GM18505 (cell line): ENCODE results near the gene ONECUT3.
"Not testable (repeated sequence)": the region's sequence is repeated elsewhere in the genome, so short reads cannot be mapped to it uniquely, and the experiment has no call there.

Experiments used
- ATAC-seq: cut with Tn5 transposase; IDR thresholded peaks from one replicate; pipeline ENCODE4 v1.9.1; 2021; ENCODE audit not compliant: unreplicated experiment
- POLR2A ChIP-seq: IDR thresholded peaks from 4 replicates; pipeline ENCODE4 v1.6.1; 2011; ENCODE audit warnings: borderline replicate concordance; ENCODE audit not compliant: insufficient read depth, insufficient read length; ENCODE audit errors: extremely low read depth

Gene ONECUT3

DNA sequence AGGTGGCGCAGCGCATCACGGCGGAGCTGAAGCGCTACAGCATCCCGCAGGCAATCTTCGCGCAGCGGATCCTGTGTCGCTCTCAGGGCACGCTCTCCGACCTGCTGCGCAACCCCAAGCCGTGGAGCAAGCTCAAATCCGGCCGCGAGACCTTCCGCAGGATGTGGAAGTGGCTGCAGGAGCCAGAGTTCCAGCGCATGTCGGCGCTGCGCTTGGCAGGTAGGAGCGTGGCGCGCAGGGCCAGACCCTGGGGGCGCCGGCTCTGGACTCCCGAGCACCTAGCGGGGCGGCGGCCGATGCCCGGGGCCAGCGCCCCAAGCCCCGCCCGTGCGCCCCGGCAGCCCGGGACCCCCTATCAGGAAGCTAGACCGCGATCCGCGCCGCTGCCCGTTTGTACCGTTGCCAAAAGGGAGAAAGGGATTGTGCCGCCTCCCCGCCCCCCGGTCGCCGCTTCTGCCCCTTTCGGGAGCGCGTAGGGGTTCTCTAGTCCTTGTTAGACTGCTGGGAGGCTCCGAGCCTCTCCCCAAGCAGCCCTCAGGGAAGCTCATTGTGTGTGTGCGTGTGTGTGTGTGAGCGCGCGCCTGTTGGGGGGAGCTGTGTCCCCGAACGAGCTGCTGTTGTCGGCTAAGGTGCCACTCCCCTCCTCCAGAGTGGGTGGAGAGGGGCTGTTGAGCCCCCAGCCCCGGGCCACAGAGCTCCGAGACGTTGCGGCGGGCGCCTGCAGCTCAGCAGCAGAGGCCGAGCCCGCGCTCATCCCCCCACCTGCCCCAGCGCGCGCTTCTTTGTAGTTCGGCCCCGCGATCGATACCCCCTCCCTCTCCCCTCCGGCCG is 1.5 kb downstream of the ONECUT3 start:
- ATAC-seq, result no peak
- no peak for TF ChIP-seq POLR2A

DNA sequence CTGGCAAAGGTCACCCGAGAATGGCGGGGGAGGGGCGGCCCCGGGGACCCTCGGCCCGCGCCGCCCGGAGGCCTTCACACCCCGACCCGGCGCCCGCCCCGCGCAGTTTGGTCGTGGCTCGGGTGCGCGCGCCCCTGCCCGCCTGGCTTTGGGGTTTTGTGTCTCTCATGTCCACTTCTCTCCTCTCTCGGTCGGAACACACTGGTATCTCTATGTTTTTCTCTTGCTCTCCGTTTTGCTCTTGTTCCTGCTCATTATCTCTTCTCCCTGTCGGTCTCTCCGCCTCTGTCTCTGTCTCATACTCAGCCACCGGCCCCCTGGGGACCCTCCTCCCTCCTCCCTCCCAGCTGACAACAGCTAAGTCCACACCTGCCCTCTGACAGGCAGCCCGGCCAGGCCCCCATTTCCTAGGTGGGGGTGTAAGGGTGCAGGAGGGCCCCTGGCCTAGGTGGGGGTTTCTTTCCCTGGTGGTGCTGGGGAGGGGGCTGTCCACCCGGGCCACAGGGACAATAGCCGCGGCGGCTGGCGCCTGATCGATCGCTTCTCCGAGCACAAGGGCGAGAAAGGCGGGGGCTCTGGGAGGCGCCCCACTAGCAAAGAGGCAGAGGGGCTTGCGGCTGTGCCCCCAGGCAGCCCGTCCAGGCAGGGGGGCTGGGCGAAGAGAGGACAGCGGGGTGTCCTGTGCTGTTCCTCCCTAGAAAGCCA is 2.3 kb downstream of the ONECUT3 start:
- no peak for ATAC-seq
- no peak for TF ChIP-seq POLR2A

DNA sequence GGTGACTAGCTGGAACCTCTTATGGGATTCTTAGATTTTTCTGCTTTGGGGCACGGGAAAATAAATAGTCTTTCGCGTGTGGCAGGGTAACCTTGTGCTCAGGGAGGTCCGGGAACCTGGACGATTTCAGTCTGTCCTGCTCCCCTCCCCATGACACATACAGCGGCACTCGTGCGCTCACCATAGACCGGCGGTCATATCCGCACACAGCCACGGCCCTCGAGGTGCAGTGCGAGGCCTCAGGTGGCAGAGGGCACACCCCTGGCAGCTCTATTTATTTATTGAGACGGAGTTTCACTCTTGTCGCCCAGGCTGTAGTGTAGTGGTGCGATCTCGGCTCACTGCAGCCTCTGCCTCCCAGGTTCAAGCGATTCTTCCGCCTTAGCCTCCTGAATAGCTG is 3.0 kb downstream of the ONECUT3 start:
- no peak for TF ChIP-seq POLR2A
- no peak for ATAC-seq

DNA sequence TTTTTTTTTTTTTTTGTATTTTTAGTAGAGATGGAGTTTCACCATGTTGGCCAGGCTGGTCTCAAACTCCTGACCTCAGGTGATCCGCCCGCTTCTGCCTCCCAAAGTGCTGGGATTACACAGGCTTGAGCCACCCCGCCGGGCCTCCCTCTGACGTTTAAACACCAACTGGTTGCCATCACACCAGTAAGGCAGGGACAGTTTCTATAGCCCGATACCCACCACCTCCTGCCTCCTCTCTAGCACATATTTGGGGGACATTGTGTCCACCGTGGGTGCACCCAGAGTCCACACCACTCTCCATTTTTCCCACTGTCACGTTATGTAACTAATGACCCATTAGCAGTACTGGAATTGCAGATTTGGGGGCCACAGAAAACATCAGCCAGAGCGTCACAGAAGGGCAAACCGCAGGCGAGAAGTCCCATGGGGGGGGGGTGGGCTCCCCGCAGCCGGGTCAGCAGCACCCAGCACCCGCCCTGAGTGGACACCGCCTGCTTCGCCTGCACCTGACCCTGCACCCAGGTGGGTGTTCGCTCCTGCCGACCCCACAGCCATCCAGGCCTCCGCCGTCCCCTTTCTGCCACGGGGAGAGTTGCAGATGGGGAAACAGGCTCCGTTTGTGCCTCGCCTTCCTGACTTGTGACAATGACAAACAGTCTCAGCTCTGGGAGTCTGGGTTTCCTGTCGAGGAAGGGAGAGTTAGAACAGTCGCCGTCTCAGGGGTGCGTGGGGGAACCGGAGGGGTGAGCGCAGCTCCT is 3.6 kb downstream of the ONECUT3 start:
- ATAC-seq, result no peak
- TF ChIP-seq POLR2A, result no peak

DNA sequence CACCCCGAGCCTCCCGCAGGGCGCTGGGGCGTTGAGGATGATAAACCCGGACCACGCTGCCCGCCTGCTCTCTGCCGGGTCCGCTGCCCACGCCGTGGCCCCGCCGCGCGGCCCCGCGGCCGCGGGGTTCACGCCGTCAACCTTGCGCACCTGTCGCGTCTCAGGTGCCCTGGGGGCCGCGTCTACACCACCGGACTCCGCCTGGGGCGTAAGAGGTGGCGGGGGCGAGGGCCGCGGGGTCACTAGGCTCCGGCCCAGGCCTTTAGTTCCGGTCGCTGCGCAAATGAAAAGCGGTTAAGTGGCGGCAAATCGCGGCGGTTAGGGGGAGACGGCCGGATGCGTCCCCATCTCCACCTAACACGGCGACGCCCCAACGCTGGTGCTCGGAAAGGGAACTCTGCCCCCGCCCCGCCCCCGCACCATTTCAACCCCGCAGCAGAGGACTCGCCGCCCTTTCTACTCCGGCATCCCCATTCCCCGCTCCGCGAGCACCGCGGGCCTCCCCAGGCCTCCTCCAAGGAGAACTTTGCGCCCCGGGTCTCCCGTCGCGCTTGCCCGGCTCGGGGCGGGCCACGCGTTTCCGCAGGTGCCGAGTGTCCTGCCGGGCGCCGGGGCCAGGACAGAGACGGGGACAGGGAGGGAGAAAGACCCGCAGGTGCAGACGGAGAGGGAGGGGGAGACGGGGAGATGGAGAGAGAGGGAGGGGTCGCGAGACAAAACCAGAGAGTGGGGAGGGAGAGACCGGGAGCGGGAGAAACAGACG is 4.3 kb downstream of the ONECUT3 start:
- TF ChIP-seq POLR2A, result no peak
- no peak for ATAC-seq

DNA sequence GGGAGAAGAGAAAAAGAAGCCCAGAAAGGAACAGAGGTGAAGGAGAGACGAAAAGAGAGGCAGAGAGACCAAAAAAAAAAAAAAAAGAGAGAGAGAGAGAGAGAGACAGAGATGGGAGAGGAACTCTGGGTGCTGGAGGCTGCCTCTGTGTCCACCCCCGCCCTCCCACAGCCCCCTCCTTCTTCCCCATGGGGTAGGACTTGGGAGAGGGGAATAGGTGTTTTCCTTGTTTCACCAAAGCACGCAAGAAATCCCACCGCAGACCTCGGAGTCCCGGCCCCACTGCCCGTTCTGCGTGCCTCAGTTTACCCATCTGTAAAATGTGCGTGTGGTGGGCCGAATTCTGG is 4.9 kb downstream of the ONECUT3 start:
- ATAC-seq, result no peak
- TF ChIP-seq POLR2A, result no peak

DNA sequence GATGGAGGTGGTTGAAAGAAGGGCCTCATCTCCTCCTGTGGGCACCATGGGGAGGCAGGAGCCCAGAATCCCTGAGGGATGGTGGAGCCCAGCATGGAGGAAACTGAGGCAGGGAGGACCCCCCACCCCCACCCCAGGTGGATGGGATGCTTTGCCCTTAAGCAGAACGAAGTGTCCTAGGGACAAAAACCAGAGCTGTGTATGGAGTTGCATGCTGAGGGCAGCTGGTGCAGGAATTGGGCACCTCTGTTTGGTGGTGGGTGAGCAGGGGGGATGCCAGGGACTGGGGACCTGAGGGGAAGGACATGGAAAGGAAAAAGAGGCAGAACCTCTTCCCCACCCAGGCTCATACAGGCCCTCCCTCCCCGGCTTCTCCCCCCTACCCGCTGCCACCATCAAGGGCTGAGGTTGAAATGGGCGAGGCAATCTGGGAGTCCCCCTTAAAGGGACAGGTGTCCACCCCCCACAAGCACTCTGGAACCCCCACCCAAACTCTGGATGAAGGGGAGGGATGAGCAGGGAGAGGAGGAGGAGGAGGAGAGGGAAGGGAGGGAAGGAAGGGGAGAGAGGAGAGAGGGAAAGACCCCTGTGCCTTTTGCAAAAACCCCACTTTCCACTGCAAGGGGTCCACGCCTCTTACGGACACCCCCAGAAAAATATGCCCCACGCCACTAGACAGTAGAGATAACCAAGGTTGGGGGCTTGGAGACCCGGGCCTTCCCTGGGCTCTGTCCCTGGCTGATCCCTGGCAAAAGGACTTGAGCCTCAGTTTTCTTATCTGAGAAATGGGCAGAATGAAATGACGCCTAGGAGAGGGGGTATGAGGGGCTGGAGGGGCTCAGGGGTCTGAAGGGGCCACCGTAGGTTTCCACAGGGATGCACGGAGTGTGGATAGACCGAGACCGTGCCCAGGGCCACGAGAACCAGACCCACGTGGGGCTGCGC is 5.9 kb downstream of the ONECUT3 start:
- no peak for ATAC-seq
- no peak for TF ChIP-seq POLR2A

DNA sequence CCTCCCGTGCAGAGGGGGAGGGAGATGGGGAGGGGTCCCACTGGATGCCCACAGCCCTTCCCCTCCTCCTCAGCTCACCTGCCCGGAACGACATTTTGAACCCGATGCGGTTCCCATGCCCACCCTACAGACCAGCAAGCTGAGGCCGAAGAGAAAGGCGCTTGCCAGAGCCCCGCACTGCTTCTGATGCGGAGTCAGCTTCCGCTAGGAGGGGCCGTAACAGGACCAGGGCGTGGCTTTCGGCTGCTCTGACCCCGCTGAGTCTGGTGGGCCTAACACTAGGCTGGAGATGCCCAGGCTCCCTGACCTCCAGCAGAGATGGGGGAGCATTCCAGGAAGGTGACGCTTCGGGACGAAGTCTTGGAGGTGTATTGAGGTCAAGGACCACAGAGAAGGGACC is 6.7 kb downstream of the ONECUT3 start:
- no peak for ATAC-seq
- TF ChIP-seq POLR2A, result no peak

DNA sequence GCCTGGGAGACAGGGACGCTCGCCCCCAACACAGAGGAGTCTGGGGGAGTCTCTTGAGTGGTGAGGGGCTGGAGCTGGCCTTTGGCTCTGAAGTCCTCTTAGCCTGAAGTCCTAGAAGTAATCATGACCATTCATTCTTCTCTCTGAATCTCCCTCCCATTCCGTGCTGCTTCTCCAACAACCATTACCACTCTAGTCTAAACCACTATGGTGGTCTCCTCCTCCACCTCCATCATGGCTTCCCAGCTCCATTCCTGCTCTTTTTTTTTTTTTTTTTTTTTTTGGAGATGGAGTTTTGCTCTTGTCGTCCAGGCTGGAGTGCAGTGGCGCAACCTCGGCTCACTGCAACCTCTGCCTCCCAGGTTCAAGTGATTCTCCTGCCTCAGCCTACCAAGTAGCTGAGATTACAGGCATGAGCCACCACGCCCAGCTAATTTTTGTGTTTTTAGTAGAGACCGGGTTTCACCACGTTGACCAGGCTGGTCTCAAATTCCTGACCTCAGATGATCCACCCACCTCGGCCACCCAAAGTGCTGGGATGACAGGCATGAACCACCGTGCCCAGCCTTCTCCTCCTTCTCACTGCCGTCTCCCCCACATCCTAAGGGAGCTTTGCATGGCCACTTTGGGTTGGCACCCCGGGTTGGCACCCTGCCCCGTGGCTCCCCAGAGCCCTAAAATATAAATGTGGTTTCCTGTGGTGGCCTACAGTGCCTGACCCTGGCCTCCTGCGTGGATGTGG is 7.7 kb downstream of the ONECUT3 start:
- ATAC-seq, result not testable (repeated sequence)

DNA sequence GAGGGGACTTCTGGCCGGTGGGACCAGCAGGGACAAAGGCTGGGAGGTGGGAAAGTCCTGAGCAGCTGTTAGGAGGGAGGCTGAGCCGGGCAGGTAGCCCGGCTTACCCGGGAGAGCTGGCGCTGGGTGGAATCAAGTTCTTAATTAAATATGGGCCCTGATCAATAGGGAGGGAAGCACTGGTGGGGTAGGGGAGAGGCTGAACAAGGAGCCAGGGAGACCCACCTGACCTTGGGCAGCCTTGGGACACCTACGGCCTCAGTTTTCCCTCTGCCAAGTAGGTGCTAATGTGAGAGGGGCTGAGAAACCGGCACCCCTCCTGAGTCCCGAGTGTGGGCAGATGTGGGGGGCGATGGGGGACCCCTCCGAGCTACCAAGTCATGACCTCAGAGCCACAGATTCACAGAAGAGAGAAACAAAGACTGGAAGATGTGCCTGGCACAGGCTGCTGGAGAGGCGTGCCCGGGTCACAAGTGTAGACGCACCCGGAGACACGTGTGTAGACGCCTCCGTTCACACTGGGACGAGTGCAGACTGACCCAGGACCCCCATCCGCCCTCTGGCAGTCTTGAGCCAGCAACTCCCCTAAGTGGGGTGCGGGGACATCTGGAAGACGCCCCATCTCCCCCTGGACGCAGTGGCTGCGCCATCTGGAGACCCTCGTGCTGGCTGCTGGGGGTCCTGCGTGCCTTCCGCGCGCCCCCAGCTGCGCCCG is 8.4 kb downstream of the ONECUT3 start:
- no peak for TF ChIP-seq POLR2A
- no peak for ATAC-seq
